Measurements from ENCODE around the gene PDE4D. TPM values are rescaled to one million over a fixed set of nuclear protein-coding genes. Genes with fewer than 3 reads are reported as not detected.

Gene PDE4D
- total RNA-seq, 1 donor from 2014 or later: 28.2 TPM

- no peaks in the 10 kb centered on the region for H3K27me3 Mint-ChIP-seq
- no peak for DNase-seq
- no peak for TF ChIP-seq CTCF (IDR thresholded peaks at IDR 0.05)
- no peak for ATAC-seq (ENCODE audit: low read depth)
- CTCF ChIA-PET: no interaction called here
- H3K4me3 Mint-ChIP-seq: no peak overlapping the region
- no peaks in the 10 kb centered on the region for H3K9me3 Mint-ChIP-seq
- H3K36me3 Mint-ChIP-seq (ENCODE audit: low read depth): no peaks in the 10 kb centered on the region
- intact Hi-C loops (cut with micrococcal nuclease): no loop called here
- POLR2A ChIA-PET: no interaction called here
- H3K27ac Mint-ChIP-seq: no peak overlapping the region
- H3K4me1 Mint-ChIP-seq: no peaks in the 10 kb centered on the region
These were observed 29.7 kb downstream of the PDE4D start for GRCh38 chr5:59863777-59864176.

- H3K9me3 Mint-ChIP-seq: no peaks in the 10 kb centered on the region
- no peak for DNase-seq
- H3K27me3 Mint-ChIP-seq: peaks cover 2% of the 10 kb centered on the region
- intact Hi-C loops (cut with micrococcal nuclease): no loop called here
- H3K27ac Mint-ChIP-seq: no peak overlapping the region
- no peak for TF ChIP-seq CTCF (IDR thresholded peaks at IDR 0.05)
- H3K36me3 Mint-ChIP-seq (ENCODE audit: low read depth): no peaks in the 10 kb centered on the region
- ChIA-PET POLR2A (no interaction called here), CTCF (no interaction called here)
- no peak for ATAC-seq (ENCODE audit: low read depth)
- H3K4me3 Mint-ChIP-seq: no peak overlapping the region
- no peaks in the 10 kb centered on the region for H3K4me1 Mint-ChIP-seq
These were observed 37.2 kb downstream of the PDE4D start for GRCh38 chr5:59856358-59856757.

GRCh38 chr5:59850766-59851165 is 42.8 kb downstream of the PDE4D start:
- TF ChIP-seq CTCF (IDR thresholded peaks at IDR 0.05): no peak
- no peak overlapping the region for H3K4me3 Mint-ChIP-seq
- intact Hi-C loops (cut with micrococcal nuclease): no loop called here
- H3K27me3 Mint-ChIP-seq: no peaks in the 10 kb centered on the region
- ATAC-seq (ENCODE audit: low read depth) (no peak), DNase-seq (no peak)
- H3K27ac Mint-ChIP-seq: no peak overlapping the region
- H3K4me1 Mint-ChIP-seq: no peaks in the 10 kb centered on the region
- no peaks in the 10 kb centered on the region for H3K9me3 Mint-ChIP-seq
- POLR2A ChIA-PET: no interaction called here
- no peaks in the 10 kb centered on the region for H3K36me3 Mint-ChIP-seq (ENCODE audit: low read depth)
- CTCF ChIA-PET: no interaction called here

GRCh38 chr5:59847586-59847985 is 45.9 kb downstream of the PDE4D start:
- Mint-ChIP-seq H3K27ac (no peak overlapping the region), H3K36me3 (ENCODE audit: low read depth) (no peaks in the 10 kb centered on the region), H3K27me3 (no peaks in the 10 kb centered on the region), H3K9me3 (no peaks in the 10 kb centered on the region), H3K4me3 (no peak overlapping the region), H3K4me1 (no peaks in the 10 kb centered on the region)
- ChIA-PET POLR2A (no interaction called here), CTCF (no interaction called here)
- intact Hi-C loops (cut with micrococcal nuclease): no loop called here
- TF ChIP-seq CTCF (IDR thresholded peaks at IDR 0.05): no peak
- DNase-seq (no peak), ATAC-seq (ENCODE audit: low read depth) (no peak)

- Mint-ChIP-seq H3K36me3 (ENCODE audit: low read depth) (no peaks in the 10 kb centered on the region), H3K4me1 (no peaks in the 10 kb centered on the region), H3K27me3 (peaks cover 3% of the 10 kb centered on the region), H3K27ac (no peak overlapping the region), H3K4me3 (no peak overlapping the region), H3K9me3 (no peaks in the 10 kb centered on the region)
- CTCF ChIA-PET: no interaction called here
- intact Hi-C loops (cut with micrococcal nuclease): no loop called here
- ATAC-seq (ENCODE audit: low read depth) (no peak), DNase-seq (no peak)
- POLR2A ChIA-PET: no interaction called here
- TF ChIP-seq CTCF (IDR thresholded peaks at IDR 0.05): no peak
These were observed 47.8 kb downstream of the PDE4D start for GRCh38 chr5:59845730-59846129.
